HUDEP-2 (cell line): Measurements from ENCODE around the gene ASRGL1.
"Not testable (repeated sequence)": the region's sequence is repeated elsewhere in the genome, so short reads cannot be mapped to it uniquely, and the experiment has no call there.

Source experiments
- DNase-seq, 76 experiments: peaks; one replicate each; lab custom pipeline; 2025; ENCODE audit not compliant: unreplicated experiment in 76 of 76; lab: John Stamatoyannopoulos, UW

ASRGL1 gene

GRCh38 chr11:62337303-62338181, at the start of gene ASRGL1:
ASRGL1 (plus strand) TSS chr11:62337448; CDS start chr11:62337978, 530 bp downstream.
- peak in 70 of 76 experiments; percentile 7 to 83 (median 58) for DNase-seq

DNA sequence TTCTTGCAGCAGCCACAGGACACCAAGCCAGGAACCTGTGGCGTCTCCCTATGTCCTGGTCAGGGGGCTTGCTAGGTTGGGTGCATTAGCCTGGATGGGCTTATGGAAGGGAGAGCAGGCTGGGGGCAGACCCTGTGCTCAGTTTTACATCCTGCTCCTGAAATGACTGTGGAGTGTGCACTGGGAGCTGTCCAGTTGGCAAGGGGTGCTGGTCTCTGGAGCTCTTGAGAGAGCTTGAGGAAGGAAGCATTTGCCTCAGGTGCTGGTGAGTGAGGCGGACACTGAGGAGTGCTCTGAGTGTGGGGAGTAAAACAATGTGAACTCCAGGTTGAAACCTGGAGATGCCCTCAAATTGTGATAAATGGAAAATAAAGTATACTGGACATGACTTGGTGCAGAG, 41.7 kb upstream of the ASRGL1 start:
- peak in 2 of 76 experiments; percentile 1 to 5 for DNase-seq

DNA sequence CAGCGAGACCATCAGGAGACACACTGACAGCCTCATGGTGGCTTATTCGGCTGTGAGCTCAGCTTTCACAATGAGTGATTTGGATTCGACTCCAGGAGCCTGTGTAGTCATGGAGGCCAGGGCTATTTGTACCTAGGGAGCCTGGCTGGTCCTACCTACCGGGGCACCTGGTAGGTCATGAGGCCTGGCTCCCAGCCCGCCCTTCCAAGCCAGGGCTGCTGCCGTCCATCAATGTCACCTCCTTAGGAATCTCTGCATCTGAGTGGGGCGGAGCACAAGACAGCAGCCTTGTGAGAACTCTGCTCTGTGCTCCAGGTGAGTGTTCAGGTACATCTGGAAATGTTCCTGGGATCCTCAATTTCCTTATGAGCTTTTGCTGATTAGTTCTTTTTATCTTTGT, 38.3 kb upstream of the ASRGL1 start, which contains the start of gene SCGB1D4:
TSS of gene SCGB1D4 (minus strand) at position 101 of the 400 bp plus-strand sequence. CDS start at position 36, 65 bp downstream.
- DNase-seq, result no peak

- DNase-seq, result no peak
Measured at GRCh38 chr11:62306227-62306626, 31.0 kb upstream of the ASRGL1 start.

GRCh38 chr11:62307950-62308349, 29.3 kb upstream of the ASRGL1 start:
- DNase-seq, result no peak

DNA sequence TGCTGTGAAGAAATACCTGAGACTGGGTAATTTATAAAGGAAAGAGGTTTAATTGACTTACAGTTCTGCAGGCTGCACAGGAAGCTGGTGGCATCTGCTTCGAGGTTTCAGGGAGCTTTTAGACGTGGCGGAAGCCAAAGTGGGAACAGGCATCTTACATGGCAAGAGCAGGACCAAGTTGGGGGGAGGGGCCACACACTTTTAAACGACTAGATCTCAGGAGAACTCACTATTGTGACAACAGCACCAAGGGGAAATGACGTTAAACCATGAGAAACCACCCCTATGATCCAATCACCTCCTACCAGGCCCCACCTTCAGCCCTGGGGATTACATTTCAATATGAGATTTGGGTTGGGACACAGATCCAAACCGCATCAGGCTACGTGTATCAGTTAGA, 27.3 kb upstream of the ASRGL1 start:
- DNase-seq, result no peak

DNA sequence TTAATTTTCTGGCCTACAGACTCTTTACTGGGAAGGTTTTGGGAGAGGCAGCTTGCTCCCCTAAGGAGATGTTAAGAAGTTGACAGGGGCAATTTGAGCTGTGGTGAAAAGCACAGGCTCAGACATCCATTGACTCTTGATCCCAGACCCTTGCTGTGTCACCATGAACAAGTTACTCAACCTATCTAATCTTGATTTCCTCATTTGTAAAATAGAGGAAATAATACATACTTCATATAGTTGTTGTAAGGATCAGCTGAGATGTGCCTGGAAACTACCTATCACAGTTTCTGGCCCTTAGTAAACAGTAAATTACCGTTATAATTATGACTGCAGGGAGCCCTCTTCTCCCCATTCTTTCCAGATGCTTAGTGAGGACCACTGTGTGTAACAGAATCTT, 21.8 kb upstream of the ASRGL1 start:
- DNase-seq, result no peak

GRCh38 chr11:62322524-62322923, 14.7 kb upstream of the ASRGL1 start:
- no peak for DNase-seq

DNA sequence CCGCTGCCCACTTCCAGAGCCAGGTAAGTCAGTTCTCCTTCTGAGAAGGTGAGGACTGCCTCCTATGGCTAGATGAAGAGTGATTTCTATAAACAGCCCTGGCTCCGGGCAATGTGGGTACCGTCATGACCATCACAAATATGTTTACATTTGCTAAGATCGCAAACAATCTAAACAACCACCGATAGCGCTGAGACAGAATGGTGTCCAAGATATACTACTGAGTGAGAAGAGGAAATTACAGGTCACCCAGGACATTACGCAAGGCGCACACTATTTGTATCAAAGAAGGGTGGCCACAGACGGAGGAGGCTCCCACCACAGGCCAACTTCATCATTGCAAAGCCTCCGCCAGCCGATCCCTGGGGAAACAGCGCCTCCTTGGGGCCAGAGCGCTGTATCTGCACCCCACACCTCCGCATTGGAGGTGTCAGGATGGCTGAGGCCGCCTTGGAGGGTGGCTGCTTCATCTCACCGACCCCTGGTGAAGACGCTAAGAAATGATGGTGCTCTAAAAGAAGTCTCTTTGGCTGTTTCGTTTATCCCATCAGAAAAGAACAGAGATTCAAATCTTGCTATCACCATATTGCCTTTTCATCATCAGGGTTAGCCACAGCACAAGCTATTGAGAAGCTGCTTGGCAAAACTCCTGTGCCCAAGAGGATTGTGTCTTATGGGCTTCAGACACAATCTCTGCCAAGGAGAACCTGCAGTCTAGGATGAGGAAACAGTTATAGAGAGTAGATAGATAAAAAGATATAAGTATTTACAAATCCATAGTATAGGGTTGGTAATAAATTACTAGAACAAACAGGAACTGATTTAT, 12.3 kb upstream of the ASRGL1 start:
- peak in 48 of 76 experiments; percentile 2 to 63 (median 38) for DNase-seq

GRCh38 chr11:62325781-62326180, 11.5 kb upstream of the ASRGL1 start:
- DNase-seq, result not testable (repeated sequence)

GRCh38 chr11:62326719-62327118, 10.5 kb upstream of the ASRGL1 start:
- not testable (repeated sequence) for DNase-seq

DNA sequence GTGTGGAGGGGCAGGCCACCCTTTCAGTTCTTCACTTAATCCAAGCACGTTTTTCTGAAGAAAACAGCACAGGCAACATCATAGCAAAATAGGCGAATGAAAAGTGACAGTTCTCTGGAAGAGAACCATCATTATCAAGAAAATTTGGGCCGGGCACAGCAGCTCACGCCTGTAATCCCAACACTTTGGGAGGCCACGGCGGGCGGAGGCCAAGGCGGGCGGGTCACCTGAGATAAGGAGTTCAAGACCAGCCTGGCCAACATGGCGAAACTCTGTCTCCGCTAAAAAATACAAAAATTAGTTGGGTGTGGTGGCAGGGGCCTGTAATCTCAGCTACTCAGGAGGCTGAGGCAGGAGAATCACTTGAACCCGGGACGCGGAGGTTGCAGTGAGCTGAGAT, 9.7 kb upstream of the ASRGL1 start:
- not testable (repeated sequence) for DNase-seq

DNA sequence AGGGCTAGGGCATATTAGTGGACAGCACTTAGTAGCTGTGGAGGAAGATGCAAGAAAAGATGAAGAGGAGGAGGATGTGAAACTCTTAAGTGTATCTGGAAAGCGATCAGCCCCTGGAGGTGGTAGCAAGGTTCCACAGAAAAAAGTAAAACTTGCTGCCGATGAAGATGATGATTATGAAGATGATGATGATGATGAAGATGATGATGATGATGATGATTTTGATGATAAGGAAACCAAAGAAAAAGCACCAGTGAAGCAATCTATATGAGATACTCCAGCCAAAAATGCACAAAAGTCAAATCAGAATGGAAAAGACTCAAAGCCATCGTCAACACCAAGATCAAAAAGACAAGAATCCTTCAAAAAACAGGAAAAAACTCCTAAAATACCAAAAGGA, 6.0 kb upstream of the ASRGL1 start:
- DNase-seq, result not testable (repeated sequence)

GRCh38 chr11:62333768-62334167, 3.5 kb upstream of the ASRGL1 start:
- no peak for DNase-seq

GRCh38 chr11:62336949-62337302, 322 bp upstream of the ASRGL1 start:
- DNase-seq, result not testable (repeated sequence)

- DNase-seq, result no peak
Measured at GRCh38 chr11:62338218-62338617, 970 bp downstream of the ASRGL1 start.

DNA sequence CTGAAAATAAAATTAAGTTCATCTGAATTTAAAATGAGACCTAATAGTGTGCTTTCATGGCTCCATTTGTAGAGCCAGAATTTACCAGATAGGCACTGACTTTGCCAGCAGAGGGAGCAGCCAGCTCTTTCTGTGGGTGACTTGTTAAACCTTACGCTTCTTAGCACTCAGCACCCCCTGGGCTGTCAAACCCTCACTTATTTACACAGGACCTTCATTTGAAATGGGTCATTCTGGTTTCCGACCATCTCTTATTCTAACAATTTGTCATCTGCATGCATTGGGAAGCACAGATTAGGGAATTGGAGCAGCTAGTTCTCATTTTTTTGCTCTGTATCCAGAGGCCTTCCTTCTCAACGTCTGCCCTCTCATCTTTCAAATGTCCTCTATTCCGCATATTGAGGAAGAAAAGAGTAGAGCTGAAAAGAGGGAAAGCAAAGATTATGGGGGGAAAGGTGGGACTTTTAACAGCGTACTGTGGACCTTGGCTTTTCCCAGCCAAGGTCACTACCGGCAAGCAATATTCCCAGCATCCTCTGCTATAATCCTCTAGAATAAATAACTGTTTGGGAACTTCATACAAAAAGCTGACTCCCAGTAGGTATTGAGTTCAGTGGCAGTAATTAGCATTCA, 3.1 kb downstream of the ASRGL1 start:
- DNase-seq, result peak in 41 of 76 experiments; percentile 1 to 56 (median 18)

- no peak for DNase-seq
Measured at GRCh38 chr11:62341588-62341987, 4.3 kb downstream of the ASRGL1 start.

GRCh38 chr11:62343646-62344190, 6.5 kb downstream of the ASRGL1 start:
- DNase-seq, result not testable (repeated sequence)

GRCh38 chr11:62344210-62344609, 7.0 kb downstream of the ASRGL1 start:
- DNase-seq, result no peak

- no peak for DNase-seq
Measured at GRCh38 chr11:62345861-62346260, 8.6 kb downstream of the ASRGL1 start.
